Measurements from ENCODE around the gene MAB21L2.

DNA sequence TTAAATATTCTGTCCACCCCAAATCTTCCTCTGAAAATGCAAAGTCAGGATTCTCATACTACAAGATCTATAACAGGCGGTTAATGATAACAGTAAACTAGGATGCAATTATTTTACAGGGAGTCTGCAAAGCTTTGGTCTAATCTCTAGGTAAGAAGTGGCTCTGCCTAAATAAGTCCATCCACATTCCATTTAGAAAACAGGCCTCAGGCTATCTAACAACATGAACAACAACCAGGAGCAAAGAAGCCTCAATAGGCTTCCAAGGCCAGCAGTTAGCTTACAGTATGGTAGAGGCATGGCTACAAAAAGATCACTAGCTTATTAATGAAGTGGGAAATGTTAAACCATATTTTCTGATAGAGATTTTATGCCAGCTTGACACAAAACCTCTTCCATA lies 6.4 kb downstream of the MAB21L2 start:
- TF ChIP-seq ZNF8 (CRISPR knock-in tag; IDR thresholded peaks at IDR 0.05) (no peak), POU6F1 (CRISPR knock-in tag; IDR thresholded peaks at IDR 0.05; ENCODE audit: borderline replicate concordance, low read depth) (no peak), PATZ1 (CRISPR knock-in tag; IDR thresholded peaks at IDR 0.05; ENCODE audit: borderline replicate concordance) (no peak), CSDC2 (CRISPR knock-in tag; IDR thresholded peaks at IDR 0.05) (no peak)

Data from SK-N-SH treated with all-trans-retinoic acid at 6 μM for 48 hours (cell line).